Urinary bladder (tissue), 4 donors: ENCODE results near the gene IL4R. TPM values are rescaled to one million over a fixed set of nuclear protein-coding genes. Genes with fewer than 3 reads are reported as not detected.
"Not testable (repeated sequence)": the region's sequence is repeated elsewhere in the genome, so short reads cannot be mapped to it uniquely, and the experiment has no call there.

Experiments used
- DNase-seq: peaks from one replicate; pipeline ENCODE4 v3.0.0-alpha.2; 2015; ENCODE audit errors: extremely low spot score
- H3K27ac ChIP-seq: one replicate; pipeline ENCODE4 v1.5.1; 2013; ENCODE audit warnings: low read depth, mild to moderate bottlenecking, moderate library complexity
- H3K36me3 ChIP-seq: one replicate; pipeline ENCODE4 v1.6.1; 2013; ENCODE audit warnings: mild to moderate bottlenecking, moderate library complexity; ENCODE audit not compliant: insufficient read depth
- H3K4me1 ChIP-seq: one replicate; pipeline ENCODE4 v1.6.1; 2013; ENCODE audit warnings: mild to moderate bottlenecking, moderate library complexity; ENCODE audit not compliant: insufficient read depth
- H3K4me3 ChIP-seq: one replicate; pipeline ENCODE4 v1.5.1; 2013; ENCODE audit warnings: low read depth, low read length
- WGBS: extraction: QIAGEN DNeasy Blood & Tissue Kit; methylation state at CpG from one replicate; pipeline ENCODE4 v1.1.7; 2013; 5-methylcytosine and 5-hydroxymethylcytosine counted together
- polyA plus RNA-seq: library from polyadenylated mRNA; stranded (reverse); fragments of 200-250 nt; gene quantifications from one replicate; pipeline ENCODE4 v1.2.3, GENCODE V29; 2013
- total RNA-seq: library from RNA; depleted of rRNA; stranded (reverse); fragments of >200 nt; gene quantifications from one replicate; pipeline ENCODE4 v1.2.3, GENCODE V29; 2014
- donor health status: healthy with polysubstance abuse.
- donor health status: healthy.

IL4R gene
- total and polyA plus RNA-seq, 2 donors = 26.2 to 75.2 TPM

- 91% methylated on average over 1 of the region's 1 CpG for WGBS
- DNase-seq = no peak
Measured at GRCh38 chr16:27275394-27275793, 38.4 kb upstream of the IL4R start.

GRCh38 chr16:27281243-27281642 is 32.5 kb upstream of the IL4R start:
- DNase-seq = no peak
- H3K4me1 ChIP-seq = no peaks in the 10 kb centered on the region
- no peak overlapping the region for H3K4me3 ChIP-seq
- no peak overlapping the region for H3K27ac ChIP-seq
- H3K36me3 ChIP-seq = no peaks in the 10 kb centered on the region
- 68% methylated on average over 7 of the region's 7 CpGs for WGBS

More at GRCh38 chr16:27275394-27275793, 38.4 kb upstream of the IL4R start:
- Histone ChIP-seq H3K4me1 (no peaks in the 10 kb centered on the region), H3K27ac (no peak overlapping the region), H3K4me3 (no peak overlapping the region), H3K36me3 (no peaks in the 10 kb centered on the region)

DNA sequence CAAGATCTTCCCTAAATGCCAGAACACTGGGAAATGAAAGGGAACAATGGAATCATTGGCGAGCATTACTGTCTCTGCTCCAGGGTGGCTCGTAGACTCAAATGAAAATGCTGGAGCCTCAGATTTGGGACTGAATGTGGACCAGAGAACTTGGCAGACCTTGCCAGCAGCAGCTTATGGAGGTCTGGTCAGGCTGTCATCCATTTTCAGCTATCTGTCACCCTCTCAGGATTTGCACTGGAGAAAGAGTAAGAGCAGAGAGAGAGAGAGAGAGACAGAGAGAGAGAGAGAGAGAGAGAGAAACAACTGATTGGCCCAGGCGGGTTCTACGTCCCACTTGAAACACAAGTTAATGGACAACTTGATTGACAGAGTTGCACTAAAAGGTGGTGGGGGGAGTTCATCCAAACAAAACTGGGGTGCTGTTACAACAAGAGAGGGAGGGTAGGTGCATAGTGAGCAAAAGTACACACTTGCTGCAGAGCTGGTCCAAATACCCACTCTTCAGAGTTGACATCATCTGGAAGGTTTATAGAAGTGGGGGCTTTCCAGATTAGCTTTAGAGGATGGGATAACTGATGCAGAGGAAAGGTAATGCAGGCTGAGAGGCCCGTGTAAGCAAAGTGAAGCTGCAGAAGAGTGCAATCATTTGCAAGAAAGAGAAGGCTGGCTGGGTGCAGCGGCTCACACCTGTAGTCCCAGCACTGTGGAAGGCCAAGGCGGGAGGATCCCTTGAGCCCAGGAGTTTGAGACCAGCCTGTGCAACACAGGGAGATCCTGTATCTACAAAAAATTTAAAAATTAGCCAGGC is 28.7 kb upstream of the IL4R start:
- no peak overlapping the region for H3K27ac ChIP-seq
- no peaks in the 10 kb centered on the region for H3K4me1 ChIP-seq
- WGBS = 80% methylated on average over 7 of the region's 7 CpGs
- DNase-seq = no peak
- no peaks in the 10 kb centered on the region for H3K36me3 ChIP-seq
- H3K4me3 ChIP-seq = no peak overlapping the region

- Histone ChIP-seq H3K27ac (no peak overlapping the region), H3K4me3 (no peak overlapping the region), H3K4me1 (no peaks in the 10 kb centered on the region), H3K36me3 (no peaks in the 10 kb centered on the region)
- 81% methylated on average over 6 of the region's 6 CpGs for WGBS
- DNase-seq = no peak
Measured at GRCh38 chr16:27285676-27286196, 28.0 kb upstream of the IL4R start.

DNA sequence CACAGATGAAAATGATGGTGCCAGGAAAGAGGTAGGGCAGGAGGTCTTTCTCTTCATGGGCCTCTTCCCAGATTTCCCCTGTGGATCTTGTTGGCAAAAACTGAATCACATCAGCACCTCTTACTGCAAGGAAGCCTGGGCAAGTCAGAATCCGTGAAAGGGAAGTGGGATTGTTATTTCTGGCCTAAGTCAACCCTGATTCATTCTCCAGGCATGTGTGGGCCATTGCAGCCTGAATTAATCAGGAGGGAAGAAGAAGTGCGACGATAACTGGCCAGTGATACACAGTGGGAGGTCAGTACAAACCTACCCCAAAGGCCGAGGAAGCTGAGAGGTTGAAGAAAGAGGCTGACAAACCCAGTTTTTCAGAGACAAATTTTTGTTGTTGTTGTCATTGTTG is 27.3 kb upstream of the IL4R start:
- no peak for DNase-seq
- no peaks in the 10 kb centered on the region for H3K4me1 ChIP-seq
- H3K4me3 ChIP-seq = no peak overlapping the region
- H3K36me3 ChIP-seq = no peaks in the 10 kb centered on the region
- H3K27ac ChIP-seq = no peak overlapping the region
- WGBS = 47% methylated on average over 4 of the region's 4 CpGs

DNA sequence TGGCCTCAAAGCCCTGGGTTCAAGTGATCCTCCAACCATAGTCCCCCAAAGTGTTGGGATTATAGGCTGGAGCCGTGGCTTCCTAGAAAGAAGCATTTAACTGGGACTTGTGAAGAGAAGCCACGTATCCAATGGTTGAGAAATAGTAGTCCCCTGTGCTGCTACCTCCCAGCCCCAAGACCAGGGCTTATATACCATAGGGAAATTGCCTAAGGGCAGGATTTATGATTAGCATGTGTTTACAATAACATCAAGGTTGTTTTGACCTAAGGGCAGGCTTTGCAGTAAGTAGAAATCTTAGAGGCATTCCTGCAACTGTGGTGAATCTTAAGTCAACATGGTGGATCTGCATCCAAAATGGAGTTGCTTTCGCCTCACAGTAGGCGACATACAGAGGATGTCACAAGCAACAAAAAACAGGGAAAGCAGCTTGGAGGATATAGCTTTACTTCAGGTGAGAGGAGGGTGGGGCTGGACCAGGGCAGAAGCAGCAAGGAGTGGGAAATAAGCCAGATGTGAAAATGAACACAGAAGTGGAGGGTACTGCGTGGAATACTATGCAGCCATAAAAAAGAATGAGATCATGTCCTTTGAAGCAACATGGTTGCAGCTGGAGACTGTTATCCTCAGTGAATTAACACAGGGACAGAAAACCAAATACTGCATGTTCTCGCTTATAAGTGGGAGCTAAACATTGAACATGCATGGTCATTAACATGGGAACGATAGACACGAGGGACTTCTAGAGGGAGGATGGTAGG is 26.5 kb upstream of the IL4R start:
- Histone ChIP-seq H3K27ac (no peak overlapping the region), H3K4me1 (no peaks in the 10 kb centered on the region), H3K4me3 (no peak overlapping the region), H3K36me3 (no peaks in the 10 kb centered on the region)
- DNase-seq = no peak
- 96% methylated on average over 8 of the region's 8 CpGs for WGBS

- WGBS = 92% methylated on average over 11 of the region's 11 CpGs
- no peaks in the 10 kb centered on the region for H3K4me1 ChIP-seq
Measured at GRCh38 chr16:27287887-27288286, 25.9 kb upstream of the IL4R start.

DNA sequence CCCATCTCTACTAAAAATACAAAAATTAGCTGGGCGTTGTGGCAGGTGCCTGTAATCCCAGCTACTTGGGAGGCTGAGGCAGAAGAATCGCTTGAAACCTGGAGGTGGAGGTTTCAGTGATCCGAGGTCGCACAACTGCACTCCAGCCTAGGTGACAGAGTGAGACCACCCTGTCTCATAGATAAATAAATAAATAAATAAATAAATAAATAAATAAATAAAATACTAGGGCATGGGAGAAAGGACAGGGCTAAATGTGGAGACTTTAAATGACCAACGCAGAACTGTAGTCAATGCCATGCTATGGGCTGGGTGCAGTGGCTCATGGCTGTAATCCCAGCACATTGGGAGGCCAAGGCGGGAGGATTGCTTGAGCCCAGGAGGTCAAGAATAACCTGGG is 25.5 kb upstream of the IL4R start:
- H3K36me3 ChIP-seq, H3K4me1 ChIP-seq, H3K4me3 ChIP-seq, DNase-seq, H3K27ac ChIP-seq: not testable (repeated sequence)
- WGBS = 98% methylated on average over 6 of the region's 6 CpGs

More at GRCh38 chr16:27287887-27288286, 25.9 kb upstream of the IL4R start:
- DNase-seq = no peak
- Histone ChIP-seq H3K27ac (no peak overlapping the region), H3K4me3 (no peak overlapping the region), H3K36me3 (no peaks in the 10 kb centered on the region)

DNA sequence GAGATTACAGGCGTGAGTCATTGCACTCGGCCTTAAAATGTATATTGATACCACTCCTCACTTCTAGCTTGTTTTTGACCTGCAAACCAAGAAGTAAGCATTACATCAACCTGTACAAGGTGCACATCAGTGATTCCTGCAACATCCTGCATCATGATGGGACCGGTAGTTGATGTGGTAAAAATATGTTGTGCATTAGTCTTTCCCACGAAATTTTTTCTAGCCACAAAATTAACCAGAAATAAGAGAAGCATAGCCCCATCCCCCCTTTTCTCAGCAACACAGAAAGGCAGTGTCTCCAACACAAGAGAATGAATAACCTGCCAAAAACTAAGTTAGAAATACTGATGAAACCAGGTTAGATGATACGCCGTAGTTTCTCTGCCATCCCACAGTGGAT is 24.1 kb upstream of the IL4R start:
- H3K27ac ChIP-seq = no peak overlapping the region
- no peaks in the 10 kb centered on the region for H3K36me3 ChIP-seq
- H3K4me1 ChIP-seq = no peaks in the 10 kb centered on the region
- WGBS = 85% methylated on average over 6 of the region's 6 CpGs
- DNase-seq = no peak
- H3K4me3 ChIP-seq = no peak overlapping the region

DNA sequence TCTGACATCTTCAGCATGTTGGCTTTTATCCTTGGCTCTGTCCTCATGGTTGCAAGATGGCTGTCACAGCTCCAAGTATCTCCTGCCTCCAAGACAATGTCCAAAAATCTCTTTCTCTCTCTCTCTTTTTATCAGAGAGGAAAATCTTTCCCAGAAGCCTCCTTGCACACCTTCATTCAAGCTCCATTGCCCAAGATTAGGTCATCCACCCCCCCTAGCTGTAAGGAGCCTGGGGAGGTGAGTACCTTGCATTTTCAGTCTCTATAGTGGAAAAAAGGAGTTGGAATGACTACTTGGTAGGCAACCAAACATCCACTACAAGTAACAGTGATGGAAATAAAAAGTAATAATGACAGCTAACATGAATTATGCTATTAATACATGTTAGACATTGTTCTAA is 23.2 kb upstream of the IL4R start:
- no peak overlapping the region for H3K4me3 ChIP-seq
- H3K4me1 ChIP-seq = no peaks in the 10 kb centered on the region
- no peak overlapping the region for H3K27ac ChIP-seq
- DNase-seq = no peak
- no peaks in the 10 kb centered on the region for H3K36me3 ChIP-seq

- Histone ChIP-seq H3K4me1 (no peaks in the 10 kb centered on the region), H3K4me3 (no peak overlapping the region), H3K36me3 (no peaks in the 10 kb centered on the region), H3K27ac (no peak overlapping the region)
- WGBS = 51% methylated on average over 5 of the region's 5 CpGs
- no peak for DNase-seq
Measured at GRCh38 chr16:27291106-27291505, 22.7 kb upstream of the IL4R start.

DNA sequence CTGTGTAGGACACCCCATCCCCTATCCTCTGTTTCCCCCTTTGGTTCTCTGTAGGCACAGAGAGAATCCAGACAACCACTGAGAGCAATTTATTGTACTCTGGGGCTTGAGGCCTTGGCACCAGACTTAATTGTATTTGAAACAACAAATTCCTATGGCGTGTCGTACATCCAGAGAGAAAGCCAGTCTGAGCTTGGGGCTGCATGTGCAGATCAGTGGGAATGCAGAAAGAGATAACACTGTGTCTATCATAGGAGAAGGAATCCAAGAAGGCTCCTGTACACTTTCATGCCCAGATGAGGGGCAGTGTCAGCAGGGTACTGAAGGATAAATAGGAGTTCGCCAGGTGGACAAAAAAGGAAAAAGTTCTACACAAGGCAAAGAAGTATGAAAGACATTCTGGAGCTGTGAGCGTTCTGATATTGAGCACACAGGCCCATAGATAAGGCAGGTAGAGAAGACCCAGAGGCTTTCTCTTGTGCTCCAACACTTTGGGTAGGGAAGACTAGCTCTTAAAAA is 22.0 kb upstream of the IL4R start:
- DNase-seq = no peak
- H3K27ac ChIP-seq = no peak overlapping the region
- no peak overlapping the region for H3K4me3 ChIP-seq
- 83% methylated on average over 4 of the region's 4 CpGs for WGBS
- no peaks in the 10 kb centered on the region for H3K4me1 ChIP-seq
- H3K36me3 ChIP-seq = no peaks in the 10 kb centered on the region

- no peaks in the 10 kb centered on the region for H3K4me1 ChIP-seq
- H3K4me3 ChIP-seq = no peak overlapping the region
- H3K27ac ChIP-seq = no peak overlapping the region
- 66% methylated on average over 5 of the region's 5 CpGs for whole genome bisulfite sequencing
- DNase-seq = no peak
- no peaks in the 10 kb centered on the region for H3K36me3 ChIP-seq
Measured at GRCh38 chr16:27293343-27293742, 20.4 kb upstream of the IL4R start.

DNA sequence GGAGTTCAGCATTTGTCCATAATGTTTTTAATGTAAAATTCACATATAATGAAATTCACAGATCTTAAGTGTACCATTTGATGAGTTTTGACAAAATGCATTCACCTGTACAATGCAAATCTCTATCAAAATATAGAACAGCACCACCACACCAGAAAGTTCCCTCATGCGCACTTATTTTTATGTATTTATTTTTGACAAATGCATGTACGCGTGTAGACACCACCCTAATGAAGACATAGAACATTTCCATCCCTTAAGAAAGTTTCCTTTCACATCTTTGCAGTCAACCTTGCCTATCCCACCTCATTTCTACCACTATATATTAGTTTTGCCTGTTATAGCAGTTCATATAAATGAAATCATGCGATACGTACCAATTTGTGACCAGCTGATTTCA is 15.6 kb upstream of the IL4R start:
- Histone ChIP-seq H3K4me1 (no peaks in the 10 kb centered on the region), H3K4me3 (no peak overlapping the region), H3K27ac (no peak overlapping the region), H3K36me3 (no peaks in the 10 kb centered on the region)
- WGBS = 97% methylated on average over 5 of the region's 5 CpGs
- DNase-seq = no peak
